Natural killer cell treated with Interleukin-12 subunit alpha and Interleukin-12 subunit beta and Interleukin-15 and Interleukin-18, amount 100 ng/mL, for 72 hours (primary cell): ENCODE results near the gene CDR2L. TPM values are rescaled to one million over a fixed set of nuclear protein-coding genes. Genes with fewer than 3 reads are reported as not detected.
A peak's percentile ranks its signal among the peaks of the same experiment; 100 is the strongest.
"Not testable (repeated sequence)": the region's sequence is repeated elsewhere in the genome, so short reads cannot be mapped to it uniquely, and the experiment has no call there.

Experiments
- ATAC-seq, 2 donors: fragments of 150-1000 bp; cut with Tn5 transposase in 1 of 2; sonication (Bioruptor Pico), chemical (Tn5 transposase) in 1 of 2; 2 replicates each; pipeline ENCODE4 v1.10.0; 2021
- DNase-seq: peaks from one replicate; pipeline ENCODE4 v3.0.0; 2022; ENCODE audit warnings: low spot score
- H3K27ac Mint-ChIP-seq, 2 donors: 1 replicate in 1 of 2; 2 replicates in 1 of 2; pipeline ENCODE4 v1.8.0; 2022; ENCODE audit warnings: mixed read lengths in 2 of 2, mild to moderate bottlenecking in 1 of 2, moderate library complexity in 1 of 2
- H3K27me3 Mint-ChIP-seq, 2 donors: 1 replicate in 1 of 2; 2 replicates in 1 of 2; pipeline ENCODE4 v1.8.0; 2022; ENCODE audit warnings: mixed read lengths in 2 of 2
- H3K36me3 Mint-ChIP-seq: one replicate; pipeline ENCODE4 v1.8.0; 2022; ENCODE audit warnings: mixed read lengths
- H3K4me1 Mint-ChIP-seq, 2 donors: 1 replicate in 1 of 2; 2 replicates in 1 of 2; pipeline ENCODE4 v1.8.0; 2022; ENCODE audit warnings: low read depth in 2 of 2, mixed read lengths in 2 of 2, mild to moderate bottlenecking in 1 of 2
- H3K4me3 Mint-ChIP-seq: one replicate; pipeline ENCODE4 v1.8.0; 2022; ENCODE audit warnings: mixed read lengths
- H3K9me3 Mint-ChIP-seq: 2 replicates; pipeline ENCODE4 v1.8.0; 2022; ENCODE audit warnings: mixed read lengths
- total RNA-seq, 2 donors: library from RNA; stranded (reverse); gene quantifications; one replicate each; pipeline ENCODE4 v1.2.3, GENCODE V29; 2022

The CDR2L gene
- total RNA-seq, 2 donors from 2014 or later: 0.07 to 0.47 TPM

GRCh38 chr17:75019146-75019545 is 31.7 kb downstream of the CDR2L start:
- Mint-ChIP-seq H3K36me3 (peaks cover 17% of the 10 kb centered on the region), H3K4me1 (peaks cover 4 to 16% of the 10 kb centered on the region in 2 donors), H3K27ac (no peak overlapping the region), H3K9me3 (no peaks in the 10 kb centered on the region), H3K27me3 (no peaks in the 10 kb centered on the region), H3K4me3 (no peak overlapping the region)
- DNase-seq (no peak), ATAC-seq (no peak)

GRCh38 chr17:75019710-75020109 is 32.3 kb downstream of the CDR2L start:
- Mint-ChIP-seq H3K4me1 (peaks cover 3 to 16% of the 10 kb centered on the region in 2 donors), H3K36me3 (peaks cover 17% of the 10 kb centered on the region), H3K27me3 (no peaks in the 10 kb centered on the region)

GRCh38 chr17:75020331-75021110 is 33.1 kb downstream of the CDR2L start:
- no peak for DNase-seq
- no peak for ATAC-seq
- Mint-ChIP-seq H3K4me3 (no peak overlapping the region), H3K9me3 (no peaks in the 10 kb centered on the region), H3K4me1 (peaks cover 4 to 15% of the 10 kb centered on the region in 2 donors), H3K36me3 (peaks cover 12% of the 10 kb centered on the region), H3K27me3 (no peaks in the 10 kb centered on the region), H3K27ac (no peak overlapping the region)

More at GRCh38 chr17:75019710-75020109, 32.3 kb downstream of the CDR2L start:
- ATAC-seq (no peak), DNase-seq (no peak)
- H3K4me3 Mint-ChIP-seq: no peak overlapping the region
- no peak overlapping the region for H3K27ac Mint-ChIP-seq
- H3K9me3 Mint-ChIP-seq: no peaks in the 10 kb centered on the region

GRCh38 chr17:75024686-75025397 is 37.4 kb downstream of the CDR2L start:
- H3K36me3 Mint-ChIP-seq: peaks cover 11% of the 10 kb centered on the region
- H3K27me3 Mint-ChIP-seq: no peaks in the 10 kb centered on the region
- DNase-seq (no peak), ATAC-seq (peak; percentile 48 to 57)
- H3K27ac Mint-ChIP-seq: peak overlapping the region; percentile 51 to 63
- peak overlapping the region; percentile 60 for H3K4me3 Mint-ChIP-seq
- peaks cover 4 to 10% of the 10 kb centered on the region in 2 donors for H3K4me1 Mint-ChIP-seq
- no peaks in the 10 kb centered on the region for H3K9me3 Mint-ChIP-seq

GRCh38 chr17:75025398-75025734 is 37.9 kb downstream of the CDR2L start:
- not testable (repeated sequence) for H3K27me3 Mint-ChIP-seq, DNase-seq, H3K9me3 Mint-ChIP-seq
- peaks cover 4 to 10% of the 10 kb centered on the region in 2 donors for H3K4me1 Mint-ChIP-seq
- peak in 1 of 2 donors; percentile 33 for ATAC-seq
- H3K36me3 Mint-ChIP-seq: peaks cover 13% of the 10 kb centered on the region
- peak overlapping the region; percentile 60 for H3K4me3 Mint-ChIP-seq
- H3K27ac Mint-ChIP-seq: peak overlapping the region; percentile 51 to 63

- not testable (repeated sequence) for H3K4me3 Mint-ChIP-seq, H3K27ac Mint-ChIP-seq, H3K27me3 Mint-ChIP-seq, H3K9me3 Mint-ChIP-seq, DNase-seq, ATAC-seq
- peaks cover 4 to 10% of the 10 kb centered on the region in 2 donors for H3K4me1 Mint-ChIP-seq
- H3K36me3 Mint-ChIP-seq: peaks cover 14% of the 10 kb centered on the region
Observed at GRCh38 chr17:75026650-75027049, 39.2 kb downstream of the CDR2L start.

GRCh38 chr17:75030161-75030560 is 42.7 kb downstream of the CDR2L start:
- Mint-ChIP-seq H3K36me3 (peaks cover 4% of the 10 kb centered on the region), H3K9me3 (no peaks in the 10 kb centered on the region), H3K4me3 (no peak overlapping the region), H3K27me3 (peaks cover 0 to 5% of the 10 kb centered on the region in 2 donors), H3K4me1 (peaks cover 29 to 33% of the 10 kb centered on the region in 2 donors), H3K27ac (no peak overlapping the region)
- DNase-seq: no peak
- no peak for ATAC-seq

- DNase-seq (no peak), ATAC-seq (peak in 1 of 2 donors; percentile 25)
- H3K4me3 Mint-ChIP-seq: peak overlapping the region; percentile 72
- H3K36me3 Mint-ChIP-seq: peaks cover 4% of the 10 kb centered on the region
- peaks cover 32 to 33% of the 10 kb centered on the region in 2 donors for H3K4me1 Mint-ChIP-seq
- peaks cover 0 to 5% of the 10 kb centered on the region in 2 donors for H3K27me3 Mint-ChIP-seq
- H3K9me3 Mint-ChIP-seq: no peaks in the 10 kb centered on the region
- no peak overlapping the region for H3K27ac Mint-ChIP-seq
Observed at GRCh38 chr17:75031972-75032719, 44.7 kb downstream of the CDR2L start.

- Mint-ChIP-seq H3K27me3 (peaks cover 0 to 5% of the 10 kb centered on the region in 2 donors), H3K4me1 (peaks cover 32 to 33% of the 10 kb centered on the region in 2 donors), H3K9me3 (no peaks in the 10 kb centered on the region), H3K36me3 (peaks cover 4% of the 10 kb centered on the region), H3K4me3 (peak overlapping the region; percentile 72), H3K27ac (no peak overlapping the region)
- DNase-seq (no peak), ATAC-seq (no peak)
Observed at GRCh38 chr17:75032720-75033280, 45.4 kb downstream of the CDR2L start.

- H3K27ac Mint-ChIP-seq: peak overlapping the region; percentile 97
- peaks cover 0 to 5% of the 10 kb centered on the region in 2 donors for H3K27me3 Mint-ChIP-seq
- peaks cover 7% of the 10 kb centered on the region for H3K36me3 Mint-ChIP-seq
- no peaks in the 10 kb centered on the region for H3K9me3 Mint-ChIP-seq
- H3K4me3 Mint-ChIP-seq: peak overlapping the region; percentile 97
- ATAC-seq (peak; percentile 63 to 75), DNase-seq (peak; percentile 84)
- peaks cover 32 to 33% of the 10 kb centered on the region in 2 donors for H3K4me1 Mint-ChIP-seq
Observed at GRCh38 chr17:75033346-75034235, 46.2 kb downstream of the CDR2L start.

- peak overlapping the region; percentile 97 for H3K4me3 Mint-ChIP-seq
- ATAC-seq (peak; percentile 81 to 84), DNase-seq (peak; percentile 87)
- peaks cover 11% of the 10 kb centered on the region for H3K36me3 Mint-ChIP-seq
- H3K9me3 Mint-ChIP-seq: no peaks in the 10 kb centered on the region
- peak overlapping the region; percentile 97 for H3K27ac Mint-ChIP-seq
- peaks cover 32 to 33% of the 10 kb centered on the region in 2 donors for H3K4me1 Mint-ChIP-seq
- H3K27me3 Mint-ChIP-seq: peaks cover 0 to 5% of the 10 kb centered on the region in 2 donors
Observed at GRCh38 chr17:75034236-75034908, 46.9 kb downstream of the CDR2L start.

GRCh38 chr17:75036643-75037268 is 49.3 kb downstream of the CDR2L start:
- Mint-ChIP-seq H3K4me3 (peak overlapping the region; percentile 30), H3K4me1 (peaks cover 32 to 37% of the 10 kb centered on the region in 2 donors)

More at GRCh38 chr17:75036643-75037268, 49.3 kb downstream of the CDR2L start:
- no peak for ATAC-seq
- no peak for DNase-seq
- Mint-ChIP-seq H3K36me3 (peaks cover 24% of the 10 kb centered on the region), H3K27me3 (peaks cover 0 to 5% of the 10 kb centered on the region in 2 donors), H3K27ac (peak overlapping the region; percentile 31 to 44), H3K9me3 (no peaks in the 10 kb centered on the region)
